Lower lobe of right lung (tissue), 2 donors: ENCODE measurements around the gene BTNL9. TPM values are rescaled to one million over a fixed set of nuclear protein-coding genes. Genes with fewer than 3 reads are reported as not detected.

Experiments used
- ATAC-seq, 2 donors: fragments of 200-7000 bp; cut with Tn5 transposase; one replicate each; pipeline ENCODE4 v1.9.1; 2020 to 2022; ENCODE audit warnings: mild to moderate bottlenecking in 2 of 2, moderate library complexity in 2 of 2
- DNase-seq: peaks from one replicate; pipeline ENCODE4 v3.0.0-alpha.2; 2020
- H3K27ac ChIP-seq: fragments of 200-600 bp; one replicate; pipeline ENCODE4 v1.8.0; 2022
- H3K27me3 ChIP-seq: fragments of 200-600 bp; one replicate; pipeline ENCODE4 v1.8.0; 2022; ENCODE audit warnings: low read depth
- H3K36me3 ChIP-seq: fragments of 200-600 bp; one replicate; pipeline ENCODE4 v1.8.0; 2022; ENCODE audit warnings: mild to moderate bottlenecking
- H3K4me1 ChIP-seq: fragments of 200-600 bp; one replicate; pipeline ENCODE4 v1.8.0; 2022
- H3K4me3 ChIP-seq: fragments of 200-600 bp; one replicate; pipeline ENCODE4 v1.8.0; 2022; ENCODE audit warnings: mild to moderate bottlenecking
- H3K9me3 ChIP-seq: fragments of 200-600 bp; one replicate; pipeline ENCODE4 v1.8.0; 2022
- CTCF ChIP-seq: fragments of 200-600 bp; IDR thresholded peaks from one replicate; pipeline ENCODE4 v1.8.0; 2022; ENCODE audit warnings: antibody characterized with exemption, mild to moderate bottlenecking
- intact Hi-C: fragments of 100-400 bp; cut with DNase I; formaldehyde crosslinking; loops from one replicate; pipeline ENCODE4 v1.11.0; 2022
- total RNA-seq: library from RNA; stranded (reverse); fragmentation: NEBNext Ultra II Directional; extraction: Animal tissue kit (Norgen Biotek cat#: 25700); gene quantifications from one replicate; pipeline ENCODE4 v1.2.1, GENCODE V29; 2021
- donor health status: DM: no; HTN: yes; CAD: no; lungs with severe emphysema.

The BTNL9 gene
- total RNA-seq, 1 donor from 2014 or later = 125 TPM

DNA sequence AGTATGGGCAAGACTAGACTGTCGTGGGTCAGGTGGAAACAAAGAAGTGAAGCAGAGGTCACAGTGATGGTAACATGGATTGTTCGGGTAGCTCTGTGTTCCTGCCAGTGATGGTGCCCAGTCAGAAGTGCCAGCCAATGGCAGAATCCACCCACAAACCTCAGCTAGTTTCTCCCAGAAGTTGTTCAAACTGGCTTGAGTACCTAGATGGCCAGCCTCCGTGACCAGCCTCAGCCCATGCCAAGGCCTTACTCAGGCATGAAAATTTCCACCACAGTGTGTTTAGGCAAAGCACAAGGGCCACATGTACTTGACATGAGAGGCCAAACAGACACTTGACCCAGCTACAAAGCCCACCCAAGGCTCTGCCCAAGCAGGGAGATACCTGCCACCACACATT is 19.4 kb upstream of the BTNL9 start:
- no peak overlapping the region for H3K27ac ChIP-seq

GRCh38 chr5:181024245-181025064 is 15.6 kb upstream of the BTNL9 start:
- no peak for TF ChIP-seq CTCF
- no peaks in the 10 kb centered on the region for H3K36me3 ChIP-seq
- intact Hi-C loops = no loop called here
- no peak overlapping the region for H3K27ac ChIP-seq
- ATAC-seq (no peak), DNase-seq (no peak)
- no peaks in the 10 kb centered on the region for H3K4me1 ChIP-seq
- H3K9me3 ChIP-seq = peaks cover 12% of the 10 kb centered on the region
- no peak overlapping the region for H3K4me3 ChIP-seq
- no peaks in the 10 kb centered on the region for H3K27me3 ChIP-seq

More for the DNA sequence above, 19.4 kb upstream of the BTNL9 start:
- H3K9me3 ChIP-seq = peaks cover 12% of the 10 kb centered on the region
- no peaks in the 10 kb centered on the region for H3K4me1 ChIP-seq
- H3K4me3 ChIP-seq = no peak overlapping the region
- DNase-seq = no peak
- intact Hi-C loops = no loop called here
- no peak for ATAC-seq
- TF ChIP-seq CTCF = no peak
- no peaks in the 10 kb centered on the region for H3K27me3 ChIP-seq
- no peaks in the 10 kb centered on the region for H3K36me3 ChIP-seq

DNA sequence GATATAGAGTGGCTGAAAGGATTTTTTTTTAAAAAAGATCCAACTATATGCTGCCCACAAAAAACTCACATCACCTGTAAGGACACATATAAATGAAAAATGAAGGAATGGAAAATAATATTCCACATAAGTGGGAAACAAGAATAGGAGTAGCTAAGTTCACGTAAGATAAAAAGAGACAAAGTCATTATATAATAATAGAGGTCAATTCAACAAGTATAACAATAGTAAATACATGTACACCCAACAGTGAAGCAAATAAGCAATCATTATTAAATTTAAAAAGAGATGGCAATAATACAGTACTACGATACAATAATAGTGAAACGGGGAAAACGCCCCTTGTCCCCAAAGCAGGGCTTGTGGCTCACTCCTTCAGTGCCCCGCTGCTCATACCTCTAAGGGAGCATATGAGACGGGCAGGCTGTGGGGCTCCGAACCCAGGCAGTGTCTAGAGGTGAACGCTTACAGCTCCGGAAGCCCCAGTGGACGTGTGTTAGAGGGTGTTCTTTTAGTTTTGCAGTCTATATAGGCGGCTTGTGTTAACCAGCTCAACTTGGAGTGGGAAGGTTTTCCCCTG is 12.5 kb upstream of the BTNL9 start:
- ATAC-seq (no peak), DNase-seq (no peak)
- Histone ChIP-seq H3K27ac (no peak overlapping the region), H3K9me3 (peaks cover 4% of the 10 kb centered on the region), H3K36me3 (no peaks in the 10 kb centered on the region), H3K27me3 (no peaks in the 10 kb centered on the region), H3K4me3 (no peak overlapping the region), H3K4me1 (no peaks in the 10 kb centered on the region)
- no peak for TF ChIP-seq CTCF
- intact Hi-C loops = no loop called here

DNA sequence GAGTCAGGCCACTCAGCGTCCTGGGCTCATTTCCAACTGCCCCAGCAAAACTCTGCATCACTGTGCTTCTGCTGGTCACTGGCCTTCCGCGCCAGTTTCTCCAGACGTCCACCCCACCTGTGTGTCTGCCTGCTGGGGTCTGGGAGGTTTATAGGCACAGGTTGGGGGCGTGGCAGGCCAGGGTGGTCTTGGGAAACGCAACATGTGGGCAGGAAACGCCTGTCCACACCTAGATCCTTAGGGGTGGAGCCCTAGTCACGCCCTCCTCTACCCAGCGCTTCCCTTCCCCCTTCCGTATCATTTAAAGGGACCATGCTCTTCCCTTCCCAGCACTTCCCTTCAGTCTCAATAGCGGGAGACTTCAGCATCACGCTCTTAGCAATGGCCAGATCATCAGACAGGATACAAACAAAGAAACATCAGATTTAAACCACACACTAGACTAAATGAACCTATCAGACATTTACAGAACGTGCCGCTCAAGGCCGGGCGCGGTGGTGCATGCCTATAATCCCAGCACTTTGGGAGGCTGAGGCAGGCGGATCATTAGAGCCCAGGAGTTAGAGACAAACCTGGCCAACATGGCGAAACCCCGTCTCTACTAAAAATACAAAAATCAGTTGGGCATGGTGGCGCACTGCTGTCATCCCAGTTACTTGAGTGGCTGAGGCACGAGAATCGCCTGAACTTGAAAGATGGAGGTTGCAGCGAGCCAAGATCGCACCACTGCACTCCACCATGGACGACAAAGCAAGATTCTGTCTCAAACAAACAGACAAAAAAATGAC is 11.8 kb upstream of the BTNL9 start:
- ATAC-seq (no peak), DNase-seq (no peak)
- no peaks in the 10 kb centered on the region for H3K27me3 ChIP-seq
- H3K4me1 ChIP-seq = no peaks in the 10 kb centered on the region
- no peaks in the 10 kb centered on the region for H3K9me3 ChIP-seq
- no peak for TF ChIP-seq CTCF
- intact Hi-C loops = no loop called here
- no peak overlapping the region for H3K4me3 ChIP-seq
- H3K27ac ChIP-seq = no peak overlapping the region
- H3K36me3 ChIP-seq = no peaks in the 10 kb centered on the region

DNA sequence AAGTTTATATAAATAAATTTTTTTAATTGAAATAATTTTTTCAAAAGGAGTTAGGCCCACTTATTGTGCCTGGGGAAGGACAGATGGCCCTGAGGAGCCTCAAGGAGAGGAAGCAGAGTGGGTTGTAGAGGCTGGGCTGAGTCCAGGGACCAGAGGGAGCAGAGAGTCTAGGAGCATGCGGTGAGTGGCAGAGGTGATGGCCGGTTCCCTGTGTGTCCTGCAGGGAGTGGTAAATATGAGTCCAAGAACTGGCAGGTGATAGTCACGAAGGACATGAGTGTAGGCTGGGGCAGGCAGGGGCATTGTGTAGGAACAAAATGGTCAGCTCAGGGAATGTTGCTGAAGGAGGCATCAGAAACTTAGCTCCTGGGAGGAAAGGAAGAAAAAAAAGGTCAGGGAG is 8.3 kb upstream of the BTNL9 start:
- TF ChIP-seq CTCF = no peak
- DNase-seq (no peak), ATAC-seq (peak in 1 of 2 donors; percentile 21)
- intact Hi-C loops = no loop called here
- Histone ChIP-seq H3K9me3 (no peaks in the 10 kb centered on the region), H3K27ac (no peak overlapping the region), H3K4me3 (no peak overlapping the region), H3K4me1 (no peaks in the 10 kb centered on the region), H3K36me3 (no peaks in the 10 kb centered on the region), H3K27me3 (no peaks in the 10 kb centered on the region)
